Neuronal stem cell (in vitro differentiated cells): ENCODE results near the gene PAOX.

Source experiments
- DNase-seq: peaks from one replicate; pipeline ENCODE4 v3.0.0-alpha.2; 2013; ENCODE audit warnings: low spot score
- H2AFZ ChIP-seq: one replicate; pipeline ENCODE4 v1.6.1; 2013; ENCODE audit warnings: mild to moderate bottlenecking, low read length, inconsistent platforms
- H2AK5ac ChIP-seq: 2 replicates; pipeline ENCODE4 v1.6.1; 2013; ENCODE audit warnings: low read depth, mild to moderate bottlenecking, inconsistent platforms, low read length, moderate library complexity, mixed read lengths
- H2BK120ac ChIP-seq: 2 replicates; pipeline ENCODE4 v1.6.1; 2013; ENCODE audit warnings: low read depth, mild to moderate bottlenecking, inconsistent platforms, low read length, moderate library complexity, mixed read lengths
- H2BK12ac ChIP-seq: one replicate; pipeline ENCODE4 v1.6.1; 2013; ENCODE audit warnings: low read length, inconsistent platforms
- H2BK15ac ChIP-seq: 2 replicates; pipeline ENCODE4 v1.6.1; 2013; ENCODE audit warnings: mild to moderate bottlenecking, low read length, inconsistent platforms, mixed read lengths
- H2BK5ac ChIP-seq: one replicate; pipeline ENCODE4 v1.6.1; 2013; ENCODE audit warnings: inconsistent platforms, mild to moderate bottlenecking, low read length, moderate library complexity
- H3K14ac ChIP-seq: one replicate; pipeline ENCODE4 v1.6.1; 2013; ENCODE audit warnings: low read length, inconsistent platforms
- H3K18ac ChIP-seq: 2 replicates; pipeline ENCODE4 v1.6.1; 2013; ENCODE audit warnings: low read length, inconsistent platforms
- H3K23ac ChIP-seq: 2 replicates; pipeline ENCODE4 v1.6.1; 2013; ENCODE audit warnings: low read depth, mild to moderate bottlenecking, mixed read lengths, low read length, inconsistent platforms; ENCODE audit not compliant: poor library complexity
- H3K27ac ChIP-seq: replicated peaks from 3 replicates; pipeline ENCODE4 v1.5.1; 2013; ENCODE audit warnings: low read length, inconsistent platforms
- H3K27me3 ChIP-seq, 3 experiments: 2 replicates each; pipeline ENCODE4 v1.6.1; 2013; ENCODE audit warnings: low read length in 3 of 3, mild to moderate bottlenecking in 2 of 3, inconsistent platforms in 1 of 3, low read depth in 1 of 3, mixed read lengths in 1 of 3, moderate library complexity in 1 of 3; ENCODE audit not compliant: control insufficient read depth in 3 of 3, insufficient read depth in 3 of 3
- H3K36me3 ChIP-seq, 2 donors: replicated peaks in 1 of 2; 2 replicates each; pipeline ENCODE4 v1.6.1; 2013; ENCODE audit warnings: low read length in 2 of 2; ENCODE audit not compliant: control insufficient read depth in 2 of 2, insufficient read depth in 2 of 2
- H3K4ac ChIP-seq: 2 replicates; pipeline ENCODE4 v1.6.1; 2013; ENCODE audit warnings: inconsistent platforms, mild to moderate bottlenecking, low read length, moderate library complexity
- H3K4me1 ChIP-seq, 2 donors: 1 replicate in 1 of 2; 2 replicates in 1 of 2; pipeline ENCODE4 v1.6.1; 2013; ENCODE audit warnings: low read length in 2 of 2, low read depth in 1 of 2; ENCODE audit not compliant: control insufficient read depth in 2 of 2, insufficient read depth in 1 of 2
- H3K4me2 ChIP-seq: one replicate; pipeline ENCODE4 v1.6.1; 2013; ENCODE audit warnings: mild to moderate bottlenecking, low read length, inconsistent platforms; ENCODE audit not compliant: insufficient read depth, poor library complexity, severe bottlenecking
- H3K4me3 ChIP-seq, 2 donors: 2 replicates each; pipeline ENCODE4 v1.5.1; 2013; ENCODE audit warnings: low read length in 2 of 2, mild to moderate bottlenecking in 2 of 2, inconsistent platforms in 1 of 2, moderate library complexity in 1 of 2
- H3K79me1 ChIP-seq: one replicate; pipeline ENCODE4 v1.6.1; 2013; ENCODE audit warnings: low read depth, mild to moderate bottlenecking, inconsistent platforms, low read length, moderate library complexity
- H3K9ac ChIP-seq: one replicate; pipeline ENCODE4 v1.6.1; 2013; ENCODE audit warnings: mild to moderate bottlenecking, low read depth, low read length, inconsistent platforms; ENCODE audit not compliant: poor library complexity
- H3K9me3 ChIP-seq, 2 donors: replicated peaks in 1 of 2; 2 replicates each; pipeline versions ENCODE3 to v1.6.1; 2013; ENCODE audit warnings: low read length in 2 of 2, mild to moderate bottlenecking in 2 of 2, inconsistent platforms in 1 of 2, low read depth in 1 of 2, mixed read lengths in 1 of 2, moderate library complexity in 1 of 2; ENCODE audit not compliant: control insufficient read depth in 2 of 2, insufficient read depth in 1 of 2
- H4K8ac ChIP-seq: one replicate; pipeline ENCODE4 v1.6.1; 2013; ENCODE audit warnings: low read depth, mild to moderate bottlenecking, inconsistent platforms, low read length, moderate library complexity
- H4K91ac ChIP-seq: one replicate; pipeline ENCODE4 v1.6.1; 2013; ENCODE audit warnings: low read length, low read depth, mild to moderate bottlenecking, inconsistent platforms; ENCODE audit not compliant: poor library complexity
- WGBS, 2 donors: extraction: QIAGEN DNeasy Blood & Tissue Kit; methylation state at CpG; one replicate each; pipeline ENCODE4 v1.1.7; 2013; ENCODE audit warnings: missing lambda C conversion rate in 2 of 2, mixed read lengths in 1 of 2; ENCODE audit not compliant: insufficient read length in 2 of 2, insufficient replicate concordance in 1 of 2; ENCODE audit errors: extremely low coverage in 2 of 2; 5-methylcytosine and 5-hydroxymethylcytosine counted together

PAOX gene

GRCh38 chr10:133388236-133388972, 9.3 kb downstream of the PAOX start:
- no peak overlapping the region for H3K9ac ChIP-seq
- no peak overlapping the region for H2BK120ac ChIP-seq
- DNase-seq = no peak
- H3K4me3 ChIP-seq = peak overlapping the region in 1 of 2 donors; percentile 61
- no peak overlapping the region for H4K91ac ChIP-seq
- no peak overlapping the region for H2BK5ac ChIP-seq
- no peak overlapping the region for H3K14ac ChIP-seq
- no peak overlapping the region for H2BK12ac ChIP-seq
- H3K4ac ChIP-seq = no peak overlapping the region
- H3K27me3 ChIP-seq = no peaks in the 10 kb centered on the region
- WGBS, 2 donors = no CpG with 5 or more reads among the region's 17 CpGs
- H3K18ac ChIP-seq = no peak overlapping the region
- H2AK5ac ChIP-seq = no peak overlapping the region
- no peaks in the 10 kb centered on the region for H3K4me1 ChIP-seq
- peak overlapping the region; percentile 66 for H2AFZ ChIP-seq
- no peak overlapping the region for H3K27ac ChIP-seq
- H3K36me3 ChIP-seq = peaks cover 0 to 2% of the 10 kb centered on the region in 2 donors
- no peaks in the 10 kb centered on the region for H3K9me3 ChIP-seq
- H3K4me2 ChIP-seq = no peak overlapping the region
- no peak overlapping the region for H4K8ac ChIP-seq
- H2BK15ac ChIP-seq = no peak overlapping the region
- no peaks in the 10 kb centered on the region for H3K79me1 ChIP-seq
- no peak overlapping the region for H3K23ac ChIP-seq

GRCh38 chr10:133388973-133389818, 10.1 kb downstream of the PAOX start:
- Histone ChIP-seq H3K79me1 (no peaks in the 10 kb centered on the region), H3K36me3 (peaks cover 0 to 2% of the 10 kb centered on the region in 2 donors), H2AK5ac (no peak overlapping the region), H3K4ac (no peak overlapping the region), H3K4me2 (no peak overlapping the region), H3K18ac (no peak overlapping the region), H2AFZ (no peak overlapping the region), H3K4me3 (no peak overlapping the region), H3K27ac (no peak overlapping the region), H4K91ac (no peak overlapping the region), H3K9me3 (no peaks in the 10 kb centered on the region), H3K14ac (no peak overlapping the region), H3K27me3 (no peaks in the 10 kb centered on the region), H2BK15ac (no peak overlapping the region), H2BK120ac (no peak overlapping the region), H3K9ac (no peak overlapping the region), H2BK12ac (no peak overlapping the region), H4K8ac (no peak overlapping the region), H2BK5ac (no peak overlapping the region), H3K4me1 (no peaks in the 10 kb centered on the region), H3K23ac (no peak overlapping the region)
- WGBS, 2 donors = no CpG with 5 or more reads among the region's 39 CpGs
- no peak for DNase-seq

- Histone ChIP-seq H3K27me3 (no peaks in the 10 kb centered on the region), H3K23ac (peak overlapping the region; percentile 35), H3K36me3 (peaks cover 2 to 5% of the 10 kb centered on the region in 2 donors), H3K4ac (no peak overlapping the region), H2BK15ac (no peak overlapping the region), H3K9ac (no peak overlapping the region), H2BK120ac (no peak overlapping the region), H3K27ac (no peak overlapping the region), H4K8ac (no peak overlapping the region), H3K79me1 (no peaks in the 10 kb centered on the region), H3K4me1 (peaks cover 0 to 2% of the 10 kb centered on the region in 2 donors), H3K4me3 (peak overlapping the region in 1 of 2 donors; percentile 39), H2BK5ac (no peak overlapping the region), H2AK5ac (no peak overlapping the region), H3K9me3 (no peaks in the 10 kb centered on the region), H3K18ac (no peak overlapping the region), H2BK12ac (no peak overlapping the region), H2AFZ (no peak overlapping the region), H3K14ac (no peak overlapping the region), H4K91ac (no peak overlapping the region), H3K4me2 (no peak overlapping the region)
- no peak for DNase-seq
- WGBS, 2 donors = no CpG with 5 or more reads among the region's 19 CpGs
Measured at GRCh38 chr10:133390597-133391248, 11.7 kb downstream of the PAOX start.

GRCh38 chr10:133391249-133391635, 12.2 kb downstream of the PAOX start:
- H2BK5ac ChIP-seq = no peak overlapping the region
- H3K9me3 ChIP-seq = no peaks in the 10 kb centered on the region
- H2AFZ ChIP-seq = no peak overlapping the region
- H3K4me3 ChIP-seq = peak overlapping the region in 1 of 2 donors; percentile 39
- H3K4ac ChIP-seq = no peak overlapping the region
- no peak overlapping the region for H3K4me2 ChIP-seq
- H4K91ac ChIP-seq = no peak overlapping the region
- H3K79me1 ChIP-seq = peaks cover under 1% of the 10 kb centered on the region
- no peak overlapping the region for H2BK15ac ChIP-seq
- no peak overlapping the region for H2BK120ac ChIP-seq
- no peak overlapping the region for H2AK5ac ChIP-seq
- no peak overlapping the region for H4K8ac ChIP-seq
- H3K36me3 ChIP-seq = peaks cover 5 to 11% of the 10 kb centered on the region in 2 donors
- H3K18ac ChIP-seq = no peak overlapping the region
- H3K23ac ChIP-seq = no peak overlapping the region
- H3K14ac ChIP-seq = no peak overlapping the region
- no peaks in the 10 kb centered on the region for H3K27me3 ChIP-seq
- no peak for DNase-seq
- H3K9ac ChIP-seq = no peak overlapping the region
- H2BK12ac ChIP-seq = no peak overlapping the region
- no peak overlapping the region for H3K27ac ChIP-seq
- H3K4me1 ChIP-seq = peaks cover 0 to 2% of the 10 kb centered on the region in 2 donors
- WGBS, 2 donors = no CpG with 5 or more reads among the region's 12 CpGs
